B cell (primary cell): ENCODE data around the gene RNASE7. TPM values are rescaled to one million over a fixed set of nuclear protein-coding genes. Genes with fewer than 3 reads are reported as not detected.

Source experiments
- ATAC-seq: fragments of 200-7000 bp; cut with Tn5 transposase; one replicate; pipeline ENCODE4 v1.10.0; 2021; ENCODE audit warnings: low read depth, mild to moderate bottlenecking, moderate number of reproducible peaks, moderate library complexity
- CTCF ChIA-PET: fragments of 350-600 bp; sonication (Branson Sonifier 250); formaldehyde crosslinking; loops from one replicate; lab custom pipeline; 2021; ENCODE audit warnings: antibody characterized with exemption, inconsistent platforms; lab: Charles Lee
- POLR2A ChIA-PET: fragments of 350-600 bp; sonication (Branson Sonifier 250); formaldehyde crosslinking; loops from one replicate; lab custom pipeline; 2021; ENCODE audit warnings: antibody characterized with exemption; lab: Charles Lee
- DNase-seq: peaks from one replicate; pipeline ENCODE4 v3.0.0; 2013
- H2AFZ ChIP-seq: 2 replicates; pipeline ENCODE4 v1.6.1; 2012; ENCODE audit warnings: mild to moderate bottlenecking, low read depth, low read length; ENCODE audit not compliant: insufficient read depth, poor library complexity, severe bottlenecking
- H3K27ac ChIP-seq, 2 donors: 1 replicate in 1 of 2; 2 replicates in 1 of 2; pipeline ENCODE4 v1.5.1; 2012 to 2013; ENCODE audit warnings: low read length in 2 of 2, mild to moderate bottlenecking in 2 of 2, moderate library complexity in 1 of 2
- H3K27me3 ChIP-seq, 4 experiments: fragments of 200-600 bp in 1 of 4; sonication (generic) in 1 of 4; replicated peaks in 1 of 4; 1 replicate in 2 of 4; 2 replicates in 2 of 4; pipeline versions ENCODE4 v1.6.1 to v1.7.0; 2013 to 2016; ENCODE audit warnings: low read length in 3 of 4, mild to moderate bottlenecking in 2 of 4, mixed read lengths in 1 of 4, moderate library complexity in 1 of 4; ENCODE audit not compliant: insufficient read depth in 4 of 4, control insufficient read depth in 3 of 4; ENCODE audit errors: control extremely low read depth in 1 of 4
- H3K36me3 ChIP-seq, 2 experiments: replicated peaks in 1 of 2; 1 replicate in 1 of 2; 2 replicates in 1 of 2; pipeline versions ENCODE4 v1.6.1 to v1.7.1; 2013; ENCODE audit warnings: low read length in 1 of 2; ENCODE audit not compliant: insufficient read depth in 2 of 2, control insufficient read depth in 1 of 2; ENCODE audit errors: control extremely low read depth in 1 of 2, extremely low read depth in 1 of 2
- H3K4me1 ChIP-seq, 2 donors: fragments of 200-600 bp in 1 of 2; sonication (generic) in 1 of 2; 1 replicate in 1 of 2; 2 replicates in 1 of 2; pipeline versions ENCODE4 v1.5.1 to v1.6.1; 2013 to 2017; ENCODE audit warnings: low read length in 2 of 2; ENCODE audit not compliant: control insufficient read depth in 2 of 2, insufficient read depth in 2 of 2
- H3K4me2 ChIP-seq: replicated peaks from 2 replicates; pipeline ENCODE3; 2012; ENCODE audit warnings: mild to moderate bottlenecking, low read depth, low read length; ENCODE audit not compliant: poor library complexity, severe bottlenecking
- H3K4me3 ChIP-seq, 5 experiments: fragments of 200-600 bp in 1 of 5; sonication (generic) in 1 of 5; 1 replicate in 3 of 5; 2 replicates in 2 of 5; pipeline versions ENCODE4 v1.5.1 to v1.7.0; 2011 to 2016; ENCODE audit warnings: low read length in 4 of 5, mild to moderate bottlenecking in 4 of 5, low read depth in 2 of 5, control low read depth in 1 of 5, moderate library complexity in 1 of 5; ENCODE audit not compliant: insufficient read depth in 1 of 5; ENCODE audit errors: control extremely low read depth in 1 of 5, extremely low read depth in 1 of 5
- H3K79me2 ChIP-seq: fragments of 200-600 bp; sonication (generic); one replicate; pipeline ENCODE4 v1.6.0; 2016; ENCODE audit warnings: low read length; ENCODE audit not compliant: control insufficient read depth, insufficient read depth
- H3K9ac ChIP-seq: fragments of 200-600 bp; sonication (generic); 2 replicates; pipeline ENCODE4 v1.6.1; 2017; ENCODE audit warnings: mild to moderate bottlenecking, low read length, moderate library complexity
- H3K9me3 ChIP-seq, 3 donors: one replicate each; pipeline versions ENCODE4 v1.6.1 to v1.7.1; 2013; ENCODE audit warnings: low read length in 2 of 3; ENCODE audit not compliant: control insufficient read depth in 2 of 3, insufficient read depth in 1 of 3; ENCODE audit errors: control extremely low read depth in 1 of 3
- H4K20me1 ChIP-seq: 2 replicates; pipeline ENCODE4 v1.6.0; 2012; ENCODE audit warnings: mild to moderate bottlenecking, low read length; ENCODE audit not compliant: insufficient read depth, control insufficient read depth, poor library complexity, severe bottlenecking
- H3K27ac Mint-ChIP-seq: one replicate; pipeline ENCODE4 v1.8.0; 2021; ENCODE audit warnings: mixed read lengths
- H3K27me3 Mint-ChIP-seq: one replicate; pipeline ENCODE4 v1.8.0; 2021; ENCODE audit warnings: mixed read lengths
- H3K4me1 Mint-ChIP-seq: one replicate; pipeline ENCODE4 v1.8.0; 2021; ENCODE audit warnings: mixed read lengths
- H3K4me3 Mint-ChIP-seq: one replicate; pipeline ENCODE4 v1.8.0; 2021; ENCODE audit warnings: mixed read lengths
- H3K9me3 Mint-ChIP-seq: one replicate; pipeline ENCODE4 v1.8.0; 2022; ENCODE audit warnings: mixed read lengths; ENCODE audit not compliant: insufficient read depth
- EZH2 ChIP-seq: IDR thresholded peaks from 2 replicates; pipeline ENCODE4 v1.6.1; 2012; ENCODE audit warnings: borderline replicate concordance, low read depth, mild to moderate bottlenecking, moderate library complexity, low read length; ENCODE audit not compliant: insufficient read depth, poor library complexity, severe bottlenecking
- WGBS: methylation state at CpG from one replicate; pipeline ENCODE4 v1.1.5; 2013; ENCODE audit warnings: missing lambda C conversion rate; ENCODE audit not compliant: insufficient coverage; 5-methylcytosine and 5-hydroxymethylcytosine counted together
- intact Hi-C: fragments of 100-400 bp; cut with micrococcal nuclease; formaldehyde crosslinking; loops from one replicate; pipeline ENCODE4 v1.10.0; 2022
- polyA plus RNA-seq: library from polyadenylated mRNA; depleted of rRNA; stranded (reverse); fragments of >200 nt; gene quantifications from 2 replicates; pipeline ENCODE4 v1.2.3, GENCODE V29; 2012
- total RNA-seq, 2 donors: library from RNA; stranded (reverse); fragments of 120-200 nt in 1 of 2; gene quantifications; 1 replicate in 1 of 2; 2 replicates in 1 of 2; pipeline versions ENCODE4 v1.2.3 to v1.2.4, GENCODE V29; 2013 to 2022
- TF ChIP-seq, protein P1 (sequence below): fragments of 200-600 bp; IDR thresholded peaks from one replicate; pipeline ENCODE4 v1.8.0; 2022; ENCODE audit warnings: antibody characterized with exemption, mild to moderate bottlenecking

RNASE7 gene
- total and polyA plus RNA-seq, 2 donors (not counting 1 experiment from before 2014, with no cell fraction given), result not detected

DNA sequence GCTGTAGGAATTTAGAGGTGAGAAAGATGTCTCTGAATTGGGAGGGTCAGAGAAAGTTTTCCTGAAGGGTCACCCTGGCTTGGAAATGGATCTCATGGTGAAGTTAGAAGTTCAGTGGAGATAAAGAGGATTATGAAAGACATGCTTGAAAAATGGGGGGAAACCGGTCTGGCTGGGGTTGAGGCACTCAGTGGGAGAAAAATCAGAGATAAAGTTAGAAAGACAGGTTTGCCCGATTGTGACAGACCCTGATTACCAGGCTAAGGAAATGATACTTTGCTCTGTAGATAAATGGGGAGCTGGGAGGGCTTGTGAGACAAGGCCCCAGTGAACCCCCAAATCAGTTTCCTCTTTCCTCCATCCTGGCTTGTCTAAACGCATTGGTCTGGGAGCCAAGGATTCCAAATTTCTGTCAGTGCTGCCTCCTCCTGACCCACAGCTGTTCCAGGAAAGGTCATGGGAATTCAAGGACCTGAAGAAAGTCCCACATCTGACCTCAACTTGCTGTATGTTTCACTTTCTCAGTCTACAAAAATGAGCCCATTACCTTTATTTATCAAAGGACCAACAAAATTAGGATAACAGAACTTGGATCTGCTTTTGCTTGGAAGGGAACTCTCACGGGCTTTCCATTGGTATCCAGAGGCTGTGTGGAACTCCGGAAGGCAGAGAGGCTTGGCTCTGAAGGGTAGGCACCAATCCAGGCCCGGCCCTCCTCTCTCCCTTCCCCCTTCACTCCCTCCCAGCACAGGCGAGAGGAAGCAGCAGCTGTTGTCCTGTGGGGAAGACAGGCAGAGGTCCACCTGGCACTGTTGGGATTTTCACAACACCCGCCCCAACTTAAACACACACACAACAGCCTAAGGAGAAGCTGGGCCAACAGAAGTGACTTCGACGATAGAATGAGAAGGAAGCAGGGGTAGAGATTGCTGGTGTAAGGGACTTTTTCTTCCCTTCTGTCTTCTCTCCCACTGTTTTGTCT, 3.4 kb upstream of the RNASE7 start:
- Histone ChIP-seq H3K9ac (no peak overlapping the region), H3K36me3 (no peaks in the 10 kb centered on the region), H4K20me1 (no peaks in the 10 kb centered on the region), H3K4me2 (no peak overlapping the region), H3K9me3 (no peaks in the 10 kb centered on the region), H3K4me1 (no peaks in the 10 kb centered on the region), H3K27me3 (no peaks in the 10 kb centered on the region), H3K27ac (no peak overlapping the region), H3K4me3 (no peak overlapping the region), H2AFZ (no peak overlapping the region), H3K79me2 (no peaks in the 10 kb centered on the region)
- Mint-ChIP-seq H3K9me3 (no peaks in the 10 kb centered on the region), H3K27ac (no peak overlapping the region), H3K4me3 (no peak overlapping the region), H3K27me3 (peaks cover 40% of the 10 kb centered on the region), H3K4me1 (no peaks in the 10 kb centered on the region)
- TF ChIP-seq, protein P1, sequence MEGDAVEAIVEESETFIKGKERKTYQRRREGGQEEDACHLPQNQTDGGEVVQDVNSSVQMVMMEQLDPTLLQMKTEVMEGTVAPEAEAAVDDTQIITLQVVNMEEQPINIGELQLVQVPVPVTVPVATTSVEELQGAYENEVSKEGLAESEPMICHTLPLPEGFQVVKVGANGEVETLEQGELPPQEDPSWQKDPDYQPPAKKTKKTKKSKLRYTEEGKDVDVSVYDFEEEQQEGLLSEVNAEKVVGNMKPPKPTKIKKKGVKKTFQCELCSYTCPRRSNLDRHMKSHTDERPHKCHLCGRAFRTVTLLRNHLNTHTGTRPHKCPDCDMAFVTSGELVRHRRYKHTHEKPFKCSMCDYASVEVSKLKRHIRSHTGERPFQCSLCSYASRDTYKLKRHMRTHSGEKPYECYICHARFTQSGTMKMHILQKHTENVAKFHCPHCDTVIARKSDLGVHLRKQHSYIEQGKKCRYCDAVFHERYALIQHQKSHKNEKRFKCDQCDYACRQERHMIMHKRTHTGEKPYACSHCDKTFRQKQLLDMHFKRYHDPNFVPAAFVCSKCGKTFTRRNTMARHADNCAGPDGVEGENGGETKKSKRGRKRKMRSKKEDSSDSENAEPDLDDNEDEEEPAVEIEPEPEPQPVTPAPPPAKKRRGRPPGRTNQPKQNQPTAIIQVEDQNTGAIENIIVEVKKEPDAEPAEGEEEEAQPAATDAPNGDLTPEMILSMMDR, result no peak
- TF ChIP-seq EZH2, result no peak
- WGBS, result 91% methylated on average over 7 of the region's 10 CpGs
- ATAC-seq (no peak), DNase-seq (no peak)
- ChIA-PET POLR2A (no interaction called here), CTCF (interaction anchor here (1.1 to 7.2 kb wide), 10 partner anchors 9 to 71 kb away, joined by 3 to 305 read pairs (median 6); partner anchors contain the start of gene TPPP2)
- intact Hi-C loops, result no loop called here
